SK-N-SH treated with all-trans-retinoic acid at 6 μM for 48 hours (cell line): ENCODE results near the gene INAFM1.

Experiments used
- ATAC-seq: fragments of 200-7000 bp; cut with Tn5 transposase; 3 replicates; pipeline ENCODE4 v1.9.1; 2020; ENCODE audit warnings: mild to moderate bottlenecking, moderate library complexity
- ARNTL ChIP-seq: fragments of 450-650 bp; formaldehyde crosslinking; IDR thresholded peaks from 2 replicates; pipeline ENCODE4 v1.5.0; 2020; ENCODE audit warnings: low read depth, mild to moderate bottlenecking, moderate library complexity, borderline replicate concordance
- BACH2 ChIP-seq: fragments of 250-450 bp; sonication (Bioruptor Pico); IDR thresholded peaks from 2 replicates; pipeline ENCODE4 v1.9.0; 2021; ENCODE audit warnings: mild to moderate bottlenecking, borderline replicate concordance
- CREB5 ChIP-seq: fragments of 250-450 bp; sonication (Bioruptor Pico); IDR thresholded peaks from 2 replicates; pipeline ENCODE4 v1.5.1; 2020; ENCODE audit warnings: low read depth, mild to moderate bottlenecking, moderate library complexity
- CSDC2 ChIP-seq: fragments of 250-450 bp; sonication (Bioruptor Pico); IDR thresholded peaks from 2 replicates; pipeline ENCODE4 v1.5.0; 2020; ENCODE audit warnings: mild to moderate bottlenecking, moderate library complexity
- CSRNP3 ChIP-seq: fragments of 250-450 bp; sonication (Bioruptor Pico); IDR thresholded peaks from 2 replicates; pipeline ENCODE4 v1.5.1; 2021; ENCODE audit warnings: mild to moderate bottlenecking, moderate library complexity
- ESRRG ChIP-seq: fragments of 250-450 bp; sonication (Bioruptor Pico); IDR thresholded peaks from 2 replicates; pipeline ENCODE4 v1.6.1; 2021; ENCODE audit warnings: mild to moderate bottlenecking
- GLIS3 ChIP-seq: fragments of 250-450 bp; sonication (Bioruptor Pico); IDR thresholded peaks from 2 replicates; pipeline ENCODE4 v1.5.0; 2020; ENCODE audit warnings: mild to moderate bottlenecking, moderate library complexity
- ISL1 ChIP-seq: fragments of 250-450 bp; sonication (Bioruptor Pico); IDR thresholded peaks from 2 replicates; pipeline ENCODE4 v2.1.2; 2022; ENCODE audit warnings: mild to moderate bottlenecking, moderate library complexity
- OSR1 ChIP-seq: fragments of 250-450 bp; sonication (Bioruptor Pico); IDR thresholded peaks from 2 replicates; pipeline ENCODE4 v1.8.0; 2022; ENCODE audit warnings: moderate library complexity, mild to moderate bottlenecking, inconsistent platforms
- POU6F1 ChIP-seq: fragments of 250-450 bp; sonication (Bioruptor Pico); IDR thresholded peaks from 2 replicates; pipeline ENCODE4 v1.8.0; 2021; ENCODE audit warnings: low read depth, mild to moderate bottlenecking, moderate library complexity, borderline replicate concordance
- PPARA ChIP-seq: fragments of 250-450 bp; sonication (Bioruptor Pico); IDR thresholded peaks from 2 replicates; pipeline ENCODE4 v1.5.0; 2020; ENCODE audit warnings: mild to moderate bottlenecking, borderline replicate concordance
- SNAI2 ChIP-seq: fragments of 250-450 bp; sonication (Bioruptor Pico); IDR thresholded peaks from 2 replicates; pipeline ENCODE4 v1.5.0; 2020; ENCODE audit warnings: mild to moderate bottlenecking, moderate library complexity
- TOX ChIP-seq: fragments of 250-450 bp; sonication (Bioruptor Pico); IDR thresholded peaks from 2 replicates; pipeline ENCODE4 v1.8.0; 2021; ENCODE audit warnings: mild to moderate bottlenecking, moderate library complexity, borderline replicate concordance
- TSHZ2 ChIP-seq: fragments of 250-450 bp; sonication (Bioruptor Pico); IDR thresholded peaks from 2 replicates; pipeline ENCODE4 v1.5.0; 2020; ENCODE audit warnings: mild to moderate bottlenecking, moderate library complexity
- ZC3H10 ChIP-seq: fragments of 250-450 bp; sonication (Bioruptor Pico); IDR thresholded peaks from 2 replicates; pipeline ENCODE4 v1.5.1; 2021; ENCODE audit warnings: mild to moderate bottlenecking, moderate library complexity
- ZFP3 ChIP-seq: fragments of 250-450 bp; sonication (Bioruptor Pico); IDR thresholded peaks from 2 replicates; pipeline ENCODE4 v1.5.0; 2020; ENCODE audit warnings: mild to moderate bottlenecking, moderate library complexity
- ZFP30 ChIP-seq: fragments of 450-650 bp; formaldehyde crosslinking; IDR thresholded peaks from 2 replicates; pipeline ENCODE4 v1.5.0; 2022; ENCODE audit warnings: mild to moderate bottlenecking, moderate library complexity
- ZNF565 ChIP-seq: fragments of 450-650 bp; formaldehyde crosslinking; conservative IDR thresholded peaks from 2 replicates; pipeline ENCODE4 v1.5.0; 2020; ENCODE audit warnings: low read depth, mild to moderate bottlenecking, moderate library complexity
- ZNF70 ChIP-seq: fragments of 450-650 bp; formaldehyde crosslinking; IDR thresholded peaks from 2 replicates; pipeline ENCODE4 v1.5.0; 2020; ENCODE audit warnings: mild to moderate bottlenecking, moderate library complexity
- ZNF8 ChIP-seq: fragments of 450-650 bp; formaldehyde crosslinking; IDR thresholded peaks from 2 replicates; pipeline ENCODE4 v1.5.0; 2020; ENCODE audit warnings: mild to moderate bottlenecking, moderate library complexity

INAFM1 gene

GRCh38 chr19:47274071-47274890 lies at the start of gene INAFM1:
Gene INAFM1, plus strand, starts transcription at chr19:47274885. Its CDS starts 35 bp downstream, at chr19:47274920.
- peak; percentile 80 for ATAC-seq
- TF ChIP-seq GLIS3 (CRISPR knock-in tag): peak; percentile 76; the same call in 1 of the 2 replicates
- TF ChIP-seq ESRRG (CRISPR knock-in tag): no peak

GRCh38 chr19:47225746-47226425 lies 48.8 kb upstream of the INAFM1 start:
- ATAC-seq: peak; percentile 78
- TF ChIP-seq OSR1 (CRISPR knock-in tag) (no peak), ZNF8 (CRISPR knock-in tag) (no peak), ARNTL (CRISPR knock-in tag) (0 out of 2 replicates have a peak, but pooled peaks have one; percentile 36), SNAI2 (no peak), CSDC2 (CRISPR knock-in tag) (no peak), BACH2 (CRISPR knock-in tag) (no peak), POU6F1 (no peak), GLIS3 (CRISPR knock-in tag) (peak; percentile 45; the same call in 1 of the 2 replicates), ISL1 (CRISPR knock-in tag) (no peak), ZC3H10 (CRISPR knock-in tag) (0 out of 2 replicates have a peak, but pooled peaks have one; percentile 63), ZNF565 (no peak), TSHZ2 (CRISPR knock-in tag) (peak; percentile 15; the same call in 1 of the 2 replicates), ZFP3 (CRISPR knock-in tag) (no peak), CSRNP3 (CRISPR knock-in tag) (no peak), TOX (CRISPR knock-in tag) (no peak)

GRCh38 chr19:47226426-47227351 lies 48.0 kb upstream of the INAFM1 start:
- ATAC-seq: peak; percentile 47
- TF ChIP-seq ZNF565 (no peak), ARNTL (CRISPR knock-in tag) (no peak), ZNF8 (CRISPR knock-in tag) (no peak), TOX (CRISPR knock-in tag) (no peak), POU6F1 (no peak), ZNF70 (no peak), PPARA (CRISPR knock-in tag) (no peak), ZFP30 (CRISPR knock-in tag) (no peak), ISL1 (CRISPR knock-in tag) (no peak), CREB5 (CRISPR knock-in tag) (no peak), BACH2 (CRISPR knock-in tag) (no peak), SNAI2 (no peak), GLIS3 (CRISPR knock-in tag) (no peak), ESRRG (CRISPR knock-in tag) (no peak)
